Gastrocnemius medialis (tissue), 4 donors: ENCODE data around the gene SLC2A4RG. TPM values are rescaled to one million over a fixed set of nuclear protein-coding genes. Genes with fewer than 3 reads are reported as not detected.

Experiments
- ATAC-seq, 2 donors: fragments of 150-250 bp; one replicate each; pipeline ENCODE4 v1.9.1; 2016
- DNase-seq, 2 donors: peaks; one replicate each; pipeline ENCODE4 v3.0.0-alpha.2; 2019
- H3K27ac ChIP-seq, 4 donors: fragments of 200-600 bp; sonication (generic); 1 replicate in 1 of 4; 2 replicates in 3 of 4; pipeline ENCODE4 v1.5.1; 2016 to 2018; ENCODE audit warnings: mild to moderate bottlenecking in 2 of 4, moderate library complexity in 1 of 4
- H3K27me3 ChIP-seq, 3 donors: fragments of 200-600 bp; sonication (generic) in 2 of 3; 1 replicate in 1 of 3; 2 replicates in 2 of 3; pipeline versions ENCODE4 v1.5.1 to v1.6.0; 2016 to 2019; ENCODE audit warnings: mild to moderate bottlenecking in 1 of 3, moderate library complexity in 1 of 3
- H3K36me3 ChIP-seq, 2 donors: fragments of 200-600 bp; sonication (generic) in 1 of 2; one replicate each; pipeline ENCODE4 v1.5.1; 2017 to 2018
- H3K4me1 ChIP-seq, 2 donors: fragments of 200-600 bp; sonication (generic) in 1 of 2; one replicate each; pipeline ENCODE4 v1.5.1; 2016 to 2017; ENCODE audit warnings: mild to moderate bottlenecking in 2 of 2
- H3K4me3 ChIP-seq, 4 donors: fragments of 200-600 bp; sonication (generic) in 3 of 4; 1 replicate in 1 of 4; 2 replicates in 3 of 4; pipeline ENCODE4 v1.5.1; 2016 to 2019; ENCODE audit warnings: mild to moderate bottlenecking in 2 of 4
- H3K9me3 ChIP-seq, 3 donors: fragments of 200-600 bp; sonication (generic) in 2 of 3; 1 replicate in 1 of 3; 2 replicates in 2 of 3; pipeline ENCODE4 v1.5.1; 2016 to 2019
- POLR2A ChIP-seq, 2 donors: fragments of 450-650 bp; IDR thresholded peaks; one replicate each; pipeline ENCODE4 v1.6.1; 2017; ENCODE audit warnings: antibody characterized with exemption in 2 of 2, mild to moderate bottlenecking in 2 of 2, moderate library complexity in 2 of 2
- in situ Hi-C, 4 donors: fragments of 200-750 bp; cut with MboI; loops; one replicate each; pipeline versions ENCODE4 v1.15.0 to v1.8.0; 2017; ENCODE audit warnings: low sequenced_read_pairs in 4 of 4
- intact Hi-C: fragments of 100-400 bp; cut with DNase I; formaldehyde crosslinking; loops from one replicate; pipeline ENCODE4 v1.15.1; 2023; ENCODE audit warnings: low total_unique reads
- total RNA-seq, 4 donors: library from RNA; depleted of rRNA; stranded (reverse); fragments of >200 nt; gene quantifications; one replicate each; pipeline versions ENCODE4 v1.1.0 to v1.2.3, GENCODE V29; 2016
- TF ChIP-seq, protein P1 (sequence below), 5 experiments: fragments of 450-650 bp in 3 of 5; fragments of 200-600 bp in 2 of 5; sonication (generic) in 2 of 5; IDR thresholded peaks in 4 of 5; conservative IDR thresholded peaks in 1 of 5; 1 replicate in 4 of 5; 2 replicates in 1 of 5; pipeline ENCODE4 v1.5.1; 2016 to 2019; ENCODE audit warnings: antibody characterized with exemption in 5 of 5, mild to moderate bottlenecking in 3 of 5, moderate library complexity in 3 of 5

Gene SLC2A4RG
- total RNA-seq, 4 donors from 2014 or later: 26.0 to 58.7 (median 39.1) TPM

DNA sequence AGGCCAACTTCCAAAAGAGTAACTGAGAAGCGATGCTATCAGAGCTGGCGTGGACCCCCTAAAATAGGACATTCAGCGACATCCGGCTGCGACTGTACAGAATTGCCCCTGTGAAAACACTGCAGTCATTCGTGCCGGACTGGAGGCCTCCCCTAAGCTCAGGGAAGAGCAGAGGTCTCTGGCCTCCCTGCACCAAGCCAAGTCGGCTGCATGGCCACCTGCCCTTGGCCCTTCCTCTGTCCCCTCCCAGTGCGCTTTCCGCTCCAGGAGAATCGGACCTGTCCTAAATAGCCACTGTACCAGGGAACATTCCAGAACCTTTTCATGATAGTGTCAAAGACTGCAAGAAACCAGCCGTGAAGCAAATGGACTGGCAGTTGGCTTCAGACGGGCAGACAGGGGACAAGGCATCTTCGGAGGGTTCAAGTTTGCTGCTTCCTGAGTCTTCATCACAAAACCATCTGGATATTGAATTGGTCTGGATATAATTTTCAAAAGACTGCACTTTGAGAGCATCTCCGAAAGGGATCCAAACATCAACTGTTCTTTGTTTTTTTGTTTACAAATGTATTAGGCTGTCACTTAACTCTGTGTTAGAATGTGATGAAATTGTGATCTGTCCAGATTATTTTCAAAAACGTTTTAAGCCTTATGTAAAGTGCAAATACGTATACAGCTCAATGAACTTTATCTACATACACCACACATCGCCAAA, 16.5 kb downstream of the SLC2A4RG start:
- intact Hi-C loops: no loop called here
- DNase-seq: no peak

GRCh38 chr20:63756648-63756991, 17.0 kb downstream of the SLC2A4RG start:
- in situ Hi-C loops (no loop called here), intact Hi-C loops (no loop called here)
- no peak overlapping the region for H3K4me3 ChIP-seq
- no peaks in the 10 kb centered on the region for H3K36me3 ChIP-seq
- no peak for ATAC-seq
- no peaks in the 10 kb centered on the region for H3K9me3 ChIP-seq
- TF ChIP-seq, protein P1, sequence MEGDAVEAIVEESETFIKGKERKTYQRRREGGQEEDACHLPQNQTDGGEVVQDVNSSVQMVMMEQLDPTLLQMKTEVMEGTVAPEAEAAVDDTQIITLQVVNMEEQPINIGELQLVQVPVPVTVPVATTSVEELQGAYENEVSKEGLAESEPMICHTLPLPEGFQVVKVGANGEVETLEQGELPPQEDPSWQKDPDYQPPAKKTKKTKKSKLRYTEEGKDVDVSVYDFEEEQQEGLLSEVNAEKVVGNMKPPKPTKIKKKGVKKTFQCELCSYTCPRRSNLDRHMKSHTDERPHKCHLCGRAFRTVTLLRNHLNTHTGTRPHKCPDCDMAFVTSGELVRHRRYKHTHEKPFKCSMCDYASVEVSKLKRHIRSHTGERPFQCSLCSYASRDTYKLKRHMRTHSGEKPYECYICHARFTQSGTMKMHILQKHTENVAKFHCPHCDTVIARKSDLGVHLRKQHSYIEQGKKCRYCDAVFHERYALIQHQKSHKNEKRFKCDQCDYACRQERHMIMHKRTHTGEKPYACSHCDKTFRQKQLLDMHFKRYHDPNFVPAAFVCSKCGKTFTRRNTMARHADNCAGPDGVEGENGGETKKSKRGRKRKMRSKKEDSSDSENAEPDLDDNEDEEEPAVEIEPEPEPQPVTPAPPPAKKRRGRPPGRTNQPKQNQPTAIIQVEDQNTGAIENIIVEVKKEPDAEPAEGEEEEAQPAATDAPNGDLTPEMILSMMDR (IDR thresholded peaks at IDR 0.05 in 4 of 5, conservative IDR thresholded peaks at IDR 0.05 in 1 of 5): no peak
- TF ChIP-seq POLR2A (IDR thresholded peaks at IDR 0.05): no peak
- no peaks in the 10 kb centered on the region for H3K4me1 ChIP-seq
- DNase-seq: no peak
- no peaks in the 10 kb centered on the region for H3K27me3 ChIP-seq
- H3K27ac ChIP-seq: no peak overlapping the region

More for the DNA sequence above, 16.5 kb downstream of the SLC2A4RG start:
- Histone ChIP-seq H3K36me3 (no peaks in the 10 kb centered on the region), H3K4me1 (no peaks in the 10 kb centered on the region), H3K27ac (no peak overlapping the region), H3K4me3 (no peak overlapping the region), H3K27me3 (no peaks in the 10 kb centered on the region), H3K9me3 (no peaks in the 10 kb centered on the region)
- ATAC-seq: no peak
- in situ Hi-C loops: no loop called here
- no peak for TF ChIP-seq POLR2A (IDR thresholded peaks at IDR 0.05)
- TF ChIP-seq, protein P1 (IDR thresholded peaks at IDR 0.05 in 4 of 5, conservative IDR thresholded peaks at IDR 0.05 in 1 of 5): no peak

DNA sequence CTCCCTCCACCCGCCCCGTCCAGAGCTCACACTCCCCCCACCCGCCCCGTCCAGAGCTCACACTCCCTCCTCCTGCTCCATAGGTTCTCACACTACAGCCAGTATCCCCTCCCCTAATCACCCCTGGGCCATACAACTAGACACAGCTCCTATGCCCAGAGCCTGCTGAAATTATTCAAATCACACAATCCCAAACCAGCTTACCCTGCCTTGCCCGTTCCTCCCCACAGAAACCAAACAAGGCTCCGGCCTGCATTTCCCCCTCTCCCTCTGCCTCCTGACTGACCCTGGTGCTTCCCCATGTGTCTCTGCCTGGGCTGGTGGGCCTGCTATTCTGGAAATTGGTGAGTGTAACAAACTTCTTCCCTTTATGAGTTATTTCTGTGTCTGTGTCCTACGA, 18.6 kb downstream of the SLC2A4RG start:
- in situ Hi-C loops (no loop called here), intact Hi-C loops (no loop called here)
- H3K36me3 ChIP-seq: no peaks in the 10 kb centered on the region
- H3K27me3 ChIP-seq: no peaks in the 10 kb centered on the region
- no peaks in the 10 kb centered on the region for H3K9me3 ChIP-seq
- H3K4me1 ChIP-seq: no peaks in the 10 kb centered on the region
- H3K27ac ChIP-seq: no peak overlapping the region
- ATAC-seq (no peak), DNase-seq (no peak)
- TF ChIP-seq, protein P1 (IDR thresholded peaks at IDR 0.05 in 4 of 5, conservative IDR thresholded peaks at IDR 0.05 in 1 of 5): no peak
- no peak for TF ChIP-seq POLR2A (IDR thresholded peaks at IDR 0.05)
- no peak overlapping the region for H3K4me3 ChIP-seq

DNA sequence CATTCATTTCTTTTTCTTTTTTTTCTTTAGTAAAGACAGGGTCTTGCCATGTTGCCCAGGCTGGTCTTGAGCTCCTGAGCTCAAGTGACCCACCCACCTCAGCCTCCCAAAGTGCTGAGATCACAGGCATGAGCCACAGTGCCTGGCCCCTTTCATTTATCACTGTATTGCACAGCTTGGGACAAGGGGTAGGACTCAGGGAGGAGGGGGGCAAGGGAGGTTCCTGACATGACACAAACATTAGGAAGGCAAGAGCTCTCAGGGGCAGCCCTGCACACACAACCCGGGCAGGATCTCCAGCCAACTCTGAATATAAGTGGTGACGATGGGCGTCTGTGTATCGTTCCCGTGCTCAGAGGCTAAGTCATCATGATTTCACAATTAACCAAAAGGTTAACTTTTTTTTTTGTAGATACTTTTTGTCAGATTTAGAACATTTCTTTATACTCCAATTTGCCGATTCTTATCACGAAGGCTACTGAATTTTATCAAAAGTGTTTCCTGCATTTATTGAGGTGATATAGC, 19.9 kb downstream of the SLC2A4RG start:
- ATAC-seq (no peak), DNase-seq (no peak)
- intact Hi-C loops: no loop called here
- in situ Hi-C loops: no loop called here
- TF ChIP-seq, protein P1 (IDR thresholded peaks at IDR 0.05 in 4 of 5, conservative IDR thresholded peaks at IDR 0.05 in 1 of 5): no peak
- TF ChIP-seq POLR2A (IDR thresholded peaks at IDR 0.05): no peak
- Histone ChIP-seq H3K4me1 (no peaks in the 10 kb centered on the region), H3K36me3 (no peaks in the 10 kb centered on the region), H3K27me3 (no peaks in the 10 kb centered on the region), H3K27ac (no peak overlapping the region), H3K9me3 (no peaks in the 10 kb centered on the region), H3K4me3 (no peak overlapping the region)
